ENCODE measurements around the gene SNX6.

DNA sequence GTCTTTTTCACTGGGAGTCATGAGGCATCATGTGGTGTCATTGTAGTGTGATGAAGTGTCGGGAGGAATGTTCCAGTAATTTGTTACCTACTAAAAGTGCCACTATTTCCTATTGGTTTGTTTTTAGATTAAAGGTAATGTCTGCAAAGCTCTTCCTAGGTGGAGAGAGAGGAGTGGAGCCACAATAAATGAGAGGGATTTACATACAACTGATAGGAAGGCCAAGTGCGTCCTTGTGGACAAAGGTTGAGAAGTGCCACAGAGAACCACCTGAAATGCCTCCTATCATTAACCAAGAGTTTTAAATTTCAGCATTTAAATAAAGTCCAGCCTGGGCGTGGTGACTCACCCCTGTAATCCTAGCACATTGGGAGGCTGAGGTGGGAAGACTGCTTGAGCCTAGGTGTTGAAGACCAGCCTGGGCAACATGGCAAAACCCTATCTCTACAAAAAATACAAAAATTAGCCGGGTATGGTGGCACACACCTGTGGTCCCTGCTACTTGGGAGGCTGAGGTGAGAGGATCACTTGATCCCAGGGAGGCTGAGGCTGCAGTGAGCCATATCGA is 2.5 kb upstream of the SNX6 start:
- TF ChIP-seq, protein P1, sequence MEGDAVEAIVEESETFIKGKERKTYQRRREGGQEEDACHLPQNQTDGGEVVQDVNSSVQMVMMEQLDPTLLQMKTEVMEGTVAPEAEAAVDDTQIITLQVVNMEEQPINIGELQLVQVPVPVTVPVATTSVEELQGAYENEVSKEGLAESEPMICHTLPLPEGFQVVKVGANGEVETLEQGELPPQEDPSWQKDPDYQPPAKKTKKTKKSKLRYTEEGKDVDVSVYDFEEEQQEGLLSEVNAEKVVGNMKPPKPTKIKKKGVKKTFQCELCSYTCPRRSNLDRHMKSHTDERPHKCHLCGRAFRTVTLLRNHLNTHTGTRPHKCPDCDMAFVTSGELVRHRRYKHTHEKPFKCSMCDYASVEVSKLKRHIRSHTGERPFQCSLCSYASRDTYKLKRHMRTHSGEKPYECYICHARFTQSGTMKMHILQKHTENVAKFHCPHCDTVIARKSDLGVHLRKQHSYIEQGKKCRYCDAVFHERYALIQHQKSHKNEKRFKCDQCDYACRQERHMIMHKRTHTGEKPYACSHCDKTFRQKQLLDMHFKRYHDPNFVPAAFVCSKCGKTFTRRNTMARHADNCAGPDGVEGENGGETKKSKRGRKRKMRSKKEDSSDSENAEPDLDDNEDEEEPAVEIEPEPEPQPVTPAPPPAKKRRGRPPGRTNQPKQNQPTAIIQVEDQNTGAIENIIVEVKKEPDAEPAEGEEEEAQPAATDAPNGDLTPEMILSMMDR (conservative IDR thresholded peaks at IDR 0.05; ENCODE audit: low read length), result no peak
- no peak for TF ChIP-seq EZH2phosphoT487 (IDR thresholded peaks at IDR 0.05; ENCODE audit: borderline replicate concordance)
